Heart right ventricle (tissue), 16 donors: Measurements from ENCODE around the gene HMCN1. TPM values are rescaled to one million over a fixed set of nuclear protein-coding genes. Genes with fewer than 3 reads are reported as not detected.
"Not testable (repeated sequence)": the region's sequence is repeated elsewhere in the genome, so short reads cannot be mapped to it uniquely, and the experiment has no call there.

Source experiments
- ATAC-seq, 8 donors: fragments of 200-7000 bp; cut with Tn5 transposase; one replicate each; pipeline ENCODE4 v1.9.1; 2020; ENCODE audit warnings: mild to moderate bottlenecking in 8 of 8, moderate library complexity in 8 of 8, moderate number of reproducible peaks in 1 of 8
- DNase-seq, 2 donors: peaks; one replicate each; pipeline ENCODE4 v3.0.0-alpha.2; 2020
- H3K27ac ChIP-seq, 10 donors: fragments of 200-600 bp; sonication (generic) in 2 of 10; one replicate each; pipeline versions ENCODE4 v1.5.0 to v1.8.0; 2020 to 2022; ENCODE audit warnings: mild to moderate bottlenecking in 3 of 10
- H3K27me3 ChIP-seq, 7 donors: fragments of 200-600 bp; one replicate each; pipeline ENCODE4 v1.8.0; 2021 to 2022; ENCODE audit warnings: mild to moderate bottlenecking in 2 of 7
- H3K36me3 ChIP-seq, 9 donors: fragments of 200-600 bp; sonication (generic) in 1 of 9; one replicate each; pipeline versions ENCODE4 v1.5.0 to v1.8.0; 2020 to 2022; ENCODE audit warnings: mild to moderate bottlenecking in 2 of 9
- H3K4me1 ChIP-seq, 9 donors: fragments of 200-600 bp; sonication (generic) in 1 of 9; one replicate each; pipeline versions ENCODE4 v1.5.0 to v1.8.0; 2020 to 2022; ENCODE audit warnings: mild to moderate bottlenecking in 4 of 9
- H3K4me3 ChIP-seq, 10 donors: fragments of 200-600 bp; sonication (generic) in 2 of 10; one replicate each; pipeline versions ENCODE4 v1.5.0 to v1.8.0; 2020 to 2022; ENCODE audit warnings: mild to moderate bottlenecking in 7 of 10, moderate library complexity in 2 of 10
- H3K9me3 ChIP-seq, 11 donors: fragments of 200-600 bp in 10 of 11; sonication (generic) in 2 of 11; one replicate each; pipeline versions ENCODE4 v1.5.0 to v1.8.0; 2013 to 2022; ENCODE audit warnings: mild to moderate bottlenecking in 2 of 11, control low read depth in 1 of 11, moderate library complexity in 1 of 11
- whole genome bisulfite sequencing, 2 donors: extraction: QIAGEN DNeasy Blood & Tissue Kit; methylation state at CpG; one replicate each; pipeline ENCODE4 v1.1.7; 2013; ENCODE audit warnings: inconsistent platforms in 1 of 2; 5-methylcytosine and 5-hydroxymethylcytosine counted together
- intact Hi-C, 10 donors: fragments of 100-400 bp; cut with DNase I; formaldehyde crosslinking; loops; one replicate each; pipeline versions ENCODE4 v1.11.1 to v1.14.2; 2022
- polyA plus RNA-seq, 2 donors: library from polyadenylated mRNA; stranded (reverse); fragments of 200-250 nt; gene quantifications; one replicate each; pipeline ENCODE4 v1.2.3, GENCODE V29; 2013
- total RNA-seq, 10 donors: library from RNA; stranded (reverse); fragmentation: NEBNext Ultra II Directional in 3 of 10; extraction: Animal tissue kit (Norgen Biotek cat#: 25700) in 3 of 10; gene quantifications; one replicate each; pipeline versions ENCODE4 v1.2.1 to v1.2.4, GENCODE V29; 2021 to 2023
- TF ChIP-seq, protein P1 (sequence below), 9 donors: fragments of 200-600 bp; sonication (generic) in 2 of 9; IDR thresholded peaks; one replicate each; pipeline versions ENCODE4 v1.5.0 to v1.8.0; 2021 to 2022; ENCODE audit warnings: antibody characterized with exemption in 9 of 9, mild to moderate bottlenecking in 5 of 9, moderate library complexity in 1 of 9
- donor health status: Arrhythmogenic right ventricular cardiomyopathy.
- donor health status: ischemic (EF 13 %, LVEDD 7.1; RV severe dilation, severe dysfunction).
- donor health status: healthy with polysubstance abuse.
- donor health status: DM: no; HTN: yes; CAD: no.
- donor health status: DM: no; HTN: no; CAD: no.
- donor health status: ischemic (EF 25% LVEDD 6.9; RV normal size, moderate dysfunction).
- donor health status: ischemic (EF 25% LVEDD 5.7; RV mildly dilated, moderate dysfunction).
- donor health status: healthy.
- donor health status: DM: yes; HTN: yes; CAD: no.
- donor health status: Ischemic cardiomyopathy.
- donor health status: ischemic (EF 35%, LVEDD 5.7; RV mildly dilated, moderate dysfunction).
- donor health status: nonischemic (EF 11% LVEDD 7.7; RV severe dilation, severe dysfunction).
- donor health status: DM: yes; HTN: yes; CAD: no.
- donor health status: PGD.
- donor health status: ischemic (EF 29% LVEDD 5.4; RV normal size, mild dysfunction).
- donor health status: nonischemic (EF 23%, LVEDD 6.1; RV moderate dilation, normal function).

Gene HMCN1
- total and polyA plus RNA-seq, 12 donors: 3.4 to 12.4 (median 6.2) TPM

DNA sequence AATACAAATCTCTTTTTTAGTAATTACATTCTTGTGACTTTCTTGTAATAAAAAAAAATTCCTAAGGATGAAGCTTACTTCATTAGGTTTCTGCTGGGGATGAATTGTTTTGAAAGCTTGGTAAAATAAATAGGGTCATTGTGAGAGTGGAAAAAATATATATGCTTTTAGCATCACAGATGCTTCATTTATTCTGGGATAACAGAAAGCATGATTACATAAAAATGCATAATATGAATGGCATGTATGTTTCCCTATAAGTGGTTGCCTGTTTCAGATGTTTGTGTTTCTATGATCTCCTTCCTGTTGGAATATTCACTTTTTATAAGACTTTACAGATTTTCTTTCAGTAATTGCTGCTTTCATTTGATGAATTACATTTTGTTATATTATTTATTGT lies 42.3 kb downstream of the HMCN1 start:
- ATAC-seq (no peak), DNase-seq (no peak)
- no peak overlapping the region for H3K27ac ChIP-seq
- peaks cover 0 to 7% (median 0%) of the 10 kb centered on the region in 9 donors for H3K36me3 ChIP-seq
- peaks cover 0 to 16% (median 0%) of the 10 kb centered on the region in 11 donors for H3K9me3 ChIP-seq
- no peak overlapping the region for H3K4me3 ChIP-seq
- no peaks in the 10 kb centered on the region for H3K27me3 ChIP-seq
- no peaks in the 10 kb centered on the region for H3K4me1 ChIP-seq
- intact Hi-C loops: no loop called here
- TF ChIP-seq, protein P1, sequence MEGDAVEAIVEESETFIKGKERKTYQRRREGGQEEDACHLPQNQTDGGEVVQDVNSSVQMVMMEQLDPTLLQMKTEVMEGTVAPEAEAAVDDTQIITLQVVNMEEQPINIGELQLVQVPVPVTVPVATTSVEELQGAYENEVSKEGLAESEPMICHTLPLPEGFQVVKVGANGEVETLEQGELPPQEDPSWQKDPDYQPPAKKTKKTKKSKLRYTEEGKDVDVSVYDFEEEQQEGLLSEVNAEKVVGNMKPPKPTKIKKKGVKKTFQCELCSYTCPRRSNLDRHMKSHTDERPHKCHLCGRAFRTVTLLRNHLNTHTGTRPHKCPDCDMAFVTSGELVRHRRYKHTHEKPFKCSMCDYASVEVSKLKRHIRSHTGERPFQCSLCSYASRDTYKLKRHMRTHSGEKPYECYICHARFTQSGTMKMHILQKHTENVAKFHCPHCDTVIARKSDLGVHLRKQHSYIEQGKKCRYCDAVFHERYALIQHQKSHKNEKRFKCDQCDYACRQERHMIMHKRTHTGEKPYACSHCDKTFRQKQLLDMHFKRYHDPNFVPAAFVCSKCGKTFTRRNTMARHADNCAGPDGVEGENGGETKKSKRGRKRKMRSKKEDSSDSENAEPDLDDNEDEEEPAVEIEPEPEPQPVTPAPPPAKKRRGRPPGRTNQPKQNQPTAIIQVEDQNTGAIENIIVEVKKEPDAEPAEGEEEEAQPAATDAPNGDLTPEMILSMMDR (IDR thresholded peaks at IDR 0.05): no peak

DNA sequence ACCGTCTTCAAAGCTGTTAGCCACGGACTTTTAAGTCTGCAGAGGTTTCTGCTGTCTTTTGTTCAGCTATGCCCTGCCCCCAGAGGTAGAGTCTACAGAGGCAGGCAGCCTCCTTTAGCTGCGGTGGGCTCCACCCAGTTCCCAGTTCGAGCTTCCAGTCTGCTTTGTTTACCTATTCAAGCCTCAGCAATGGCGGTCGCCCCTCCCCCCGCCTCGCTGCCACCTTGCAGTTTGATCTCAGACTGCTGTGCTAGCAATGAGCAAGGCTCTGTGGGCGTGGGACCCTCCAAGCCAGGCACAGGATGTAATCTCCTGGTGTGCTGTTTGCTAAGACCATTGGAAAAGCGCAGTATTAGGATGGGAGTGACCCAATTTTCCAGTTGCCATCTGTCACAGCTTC lies 49.7 kb downstream of the HMCN1 start:
- WGBS, 2 donors: 93 to 95% methylated on average over 10 of the region's 10 CpGs
- not testable (repeated sequence) for ATAC-seq, DNase-seq

DNA sequence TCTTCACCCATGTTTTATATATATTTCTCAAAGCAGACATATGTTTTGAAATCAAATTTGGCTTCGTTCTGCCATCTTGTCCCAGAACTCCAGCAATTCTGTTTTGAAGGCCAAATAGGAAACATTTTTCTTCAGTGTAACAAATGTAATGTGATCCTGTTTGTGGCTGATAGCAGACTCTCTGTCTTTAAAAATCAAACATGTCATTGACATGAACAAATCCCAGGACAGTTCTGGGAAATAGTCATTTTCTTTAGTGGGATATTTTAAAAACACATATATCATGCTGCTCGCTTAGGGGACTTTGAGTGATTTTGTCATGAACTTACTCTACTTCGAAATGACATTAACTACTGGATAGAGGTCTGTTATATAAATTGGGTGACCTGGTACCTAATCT lies 51.4 kb downstream of the HMCN1 start:
- no peak overlapping the region for H3K27ac ChIP-seq
- peaks cover 0 to 40% (median 28%) of the 10 kb centered on the region in 9 donors for H3K4me1 ChIP-seq
- no peak overlapping the region for H3K4me3 ChIP-seq
- 75 to 83% methylated on average over 3 of the region's 3 CpGs for WGBS, 2 donors
- intact Hi-C loops: no loop called here
- no peaks in the 10 kb centered on the region for H3K27me3 ChIP-seq
- TF ChIP-seq, protein P1 (IDR thresholded peaks at IDR 0.05): no peak
- DNase-seq (no peak), ATAC-seq (no peak)
- H3K9me3 ChIP-seq: peaks cover 0 to 16% (median 0%) of the 10 kb centered on the region in 11 donors
- no peaks in the 10 kb centered on the region for H3K36me3 ChIP-seq

More for the DNA sequence above, 49.7 kb downstream of the HMCN1 start:
- H3K27ac ChIP-seq, H3K27me3 ChIP-seq, H3K36me3 ChIP-seq, intact Hi-C loops, H3K4me3 ChIP-seq: not testable (repeated sequence)
- Histone ChIP-seq H3K9me3 (peaks cover 0 to 22% (median 0%) of the 10 kb centered on the region in 11 donors), H3K4me1 (peaks cover 0 to 23% (median 12%) of the 10 kb centered on the region in 9 donors)

DNA sequence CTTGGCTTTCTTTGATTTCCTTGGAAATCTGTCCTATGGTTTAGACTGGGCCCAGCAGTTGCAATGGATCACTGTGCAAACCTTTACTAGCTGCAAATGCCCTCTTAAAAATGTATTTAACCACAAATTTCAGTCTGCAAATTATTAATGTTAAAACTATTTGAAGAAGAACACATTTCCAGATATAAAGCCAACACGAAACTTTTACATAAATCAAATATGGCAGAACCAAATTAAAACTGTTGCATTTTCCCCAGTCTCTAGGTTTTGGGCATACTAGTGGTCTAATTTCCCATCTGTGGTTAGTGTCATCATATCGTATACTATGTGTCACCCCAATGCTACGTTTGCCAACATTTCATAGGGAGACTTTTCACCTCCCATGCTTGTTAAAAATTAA lies 52.3 kb downstream of the HMCN1 start:
- ATAC-seq: no peak
- no peaks in the 10 kb centered on the region for H3K27me3 ChIP-seq
- DNase-seq: no peak
- H3K4me1 ChIP-seq: peaks cover 0 to 42% (median 28%) of the 10 kb centered on the region in 9 donors
- no peaks in the 10 kb centered on the region for H3K36me3 ChIP-seq
- no peak overlapping the region for H3K4me3 ChIP-seq
- intact Hi-C loops: no loop called here
- peaks cover 0 to 12% (median 0%) of the 10 kb centered on the region in 11 donors for H3K9me3 ChIP-seq
- TF ChIP-seq, protein P1 (IDR thresholded peaks at IDR 0.05): no peak
- no peak overlapping the region for H3K27ac ChIP-seq
- whole genome bisulfite sequencing, 2 donors: 97 to 98% methylated on average over 3 of the region's 3 CpGs

DNA sequence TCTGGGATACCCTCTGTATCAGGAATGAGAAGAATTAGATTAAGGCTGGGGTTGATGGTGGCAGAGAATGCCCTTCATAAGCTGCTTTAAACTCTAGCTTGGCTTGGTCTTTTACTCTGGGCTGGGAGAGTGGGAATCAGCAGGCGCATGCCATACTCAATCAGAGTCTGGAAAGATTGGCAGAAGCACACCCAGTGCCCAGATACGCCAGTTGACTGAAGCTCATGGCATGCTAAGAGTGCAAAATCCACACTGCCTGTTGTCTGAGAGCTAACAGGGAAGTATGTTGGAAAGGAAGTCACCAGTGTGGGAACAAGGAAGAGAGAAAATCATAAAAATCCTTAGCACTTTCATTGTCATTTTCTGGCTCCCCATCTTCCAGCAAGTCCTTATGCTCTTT lies 53.0 kb downstream of the HMCN1 start:
- Histone ChIP-seq H3K36me3 (no peaks in the 10 kb centered on the region), H3K9me3 (peaks cover 0 to 12% (median 0%) of the 10 kb centered on the region in 11 donors), H3K27me3 (no peaks in the 10 kb centered on the region), H3K27ac (no peak overlapping the region), H3K4me1 (peaks cover 0 to 42% (median 28%) of the 10 kb centered on the region in 9 donors), H3K4me3 (no peak overlapping the region)
- ATAC-seq (peak in 1 of 8 donors; percentile 42), DNase-seq (no peak)
- TF ChIP-seq, protein P1 (IDR thresholded peaks at IDR 0.05): no peak
- intact Hi-C loops: no loop called here
- 49 to 78% methylated on average over 2 of the region's 2 CpGs for whole genome bisulfite sequencing, 2 donors
